22Rv1 (cell line): ENCODE results near the gene FAM168B.

ENCODE experiments used
- CTCF ChIP-seq: fragments of 450-650 bp; IDR thresholded peaks from 2 replicates; pipeline ENCODE4 v1.5.1; 2017; ENCODE audit warnings: mild to moderate bottlenecking
- ZFX ChIP-seq: fragments of 450-650 bp; IDR thresholded peaks from 2 replicates; pipeline ENCODE4 v1.6.1; 2017; ENCODE audit warnings: antibody characterized with exemption, borderline replicate concordance

DNA sequence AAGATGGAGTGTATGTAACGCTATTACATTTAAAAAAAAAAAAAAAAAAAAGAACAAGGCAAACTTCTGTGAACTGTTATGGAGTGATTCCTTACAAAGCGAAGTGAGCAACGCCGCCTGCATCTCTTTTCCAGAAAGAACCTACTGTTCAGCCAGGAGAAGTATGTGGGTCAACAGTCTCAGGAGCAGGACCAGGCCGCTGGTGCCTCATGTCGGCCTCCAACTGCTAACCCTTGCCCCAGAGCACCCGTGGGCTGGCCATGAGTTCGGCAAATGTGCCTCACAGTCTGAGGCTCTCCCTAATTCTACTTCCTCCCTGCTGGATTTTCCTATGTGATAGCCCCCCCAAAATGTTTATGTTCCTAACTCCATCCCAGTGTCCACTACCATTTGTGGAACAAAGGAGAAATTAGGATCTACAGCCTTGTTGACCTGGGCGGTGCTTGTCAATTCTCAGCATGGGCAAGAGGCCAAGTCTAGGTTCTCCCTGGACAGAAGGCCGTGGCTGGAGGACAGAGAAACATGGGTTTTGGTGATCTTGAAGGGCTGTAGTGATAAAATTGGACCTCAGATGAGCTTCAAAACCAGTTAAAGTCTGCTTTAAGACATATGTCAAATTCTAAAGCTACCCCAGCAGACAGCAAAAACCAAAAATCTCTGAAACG lies 15.9 kb downstream of the FAM168B start:
- TF ChIP-seq CTCF: no peak
- TF ChIP-seq ZFX: no peak
